Middle frontal gyrus (tissue), 1 donor: ENCODE data around the gene SMYD3.
"Not testable (repeated sequence)": the region's sequence is repeated elsewhere in the genome, so short reads cannot be mapped to it uniquely, and the experiment has no call there.

ENCODE experiments used
- DNase-seq: peaks from one replicate; pipeline ENCODE4 v3.0.0-alpha.2; 2015; ENCODE audit warnings: low spot score; ENCODE audit errors: extremely low spot score

SMYD3 gene

DNA sequence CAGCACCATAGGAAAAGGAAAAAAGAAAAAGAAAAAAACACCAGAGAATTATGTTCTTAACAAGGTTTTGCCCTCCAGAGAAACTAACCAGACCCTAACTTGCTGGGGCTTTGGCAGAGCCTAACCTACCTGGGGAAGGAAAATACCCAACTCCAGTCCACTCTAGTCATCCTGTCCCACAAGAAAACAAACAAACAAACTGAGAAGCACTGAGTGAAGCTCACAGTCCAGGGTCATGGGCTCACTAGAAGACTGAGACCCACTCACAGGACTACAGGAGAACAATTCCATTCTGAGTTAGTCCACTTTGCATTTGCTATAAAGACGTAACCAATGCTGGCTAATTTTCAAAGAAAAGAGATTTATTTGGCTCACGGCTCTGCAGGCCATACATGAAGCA, 543.4 kb downstream of the SMYD3 start:
- no peak for DNase-seq

DNA sequence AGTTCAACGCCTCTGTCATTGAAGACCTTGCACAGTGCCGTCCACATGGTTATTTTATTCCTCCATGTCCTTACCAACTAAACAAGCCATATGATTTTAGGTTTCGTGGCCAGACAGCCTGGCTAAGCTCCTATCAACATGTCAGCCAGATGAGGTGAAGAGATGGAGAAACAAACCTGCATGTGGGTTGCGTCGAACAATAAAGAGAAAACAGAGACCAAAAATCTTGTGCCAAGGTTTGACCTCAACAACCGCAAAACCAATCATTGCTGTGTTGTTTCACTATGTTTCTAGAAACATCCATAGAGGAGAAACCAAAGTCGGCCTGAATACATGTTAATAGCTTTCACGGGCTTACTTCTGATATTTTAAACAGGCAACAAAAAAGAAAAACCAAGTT, 544.6 kb downstream of the SMYD3 start:
- no peak for DNase-seq

DNA sequence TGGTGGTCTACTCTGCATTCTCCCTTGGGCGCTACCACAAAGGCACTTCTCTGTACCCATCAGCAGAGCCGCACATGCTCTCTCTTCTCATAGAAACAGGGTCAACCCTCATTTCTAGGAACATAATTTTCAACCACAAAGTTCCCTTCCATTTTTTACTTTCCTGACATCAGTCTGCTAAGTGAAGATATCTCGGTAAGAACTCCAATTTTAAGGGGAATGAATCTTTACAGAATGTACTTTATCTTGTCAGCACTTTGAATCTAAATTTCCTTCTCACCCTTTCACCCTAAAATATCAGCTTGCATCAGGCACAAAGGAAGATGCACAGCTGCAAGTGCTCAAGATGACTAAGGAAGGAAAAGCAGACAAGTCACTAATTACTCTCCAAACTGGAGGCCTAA, 545.9 kb downstream of the SMYD3 start:
- no peak for DNase-seq

DNA sequence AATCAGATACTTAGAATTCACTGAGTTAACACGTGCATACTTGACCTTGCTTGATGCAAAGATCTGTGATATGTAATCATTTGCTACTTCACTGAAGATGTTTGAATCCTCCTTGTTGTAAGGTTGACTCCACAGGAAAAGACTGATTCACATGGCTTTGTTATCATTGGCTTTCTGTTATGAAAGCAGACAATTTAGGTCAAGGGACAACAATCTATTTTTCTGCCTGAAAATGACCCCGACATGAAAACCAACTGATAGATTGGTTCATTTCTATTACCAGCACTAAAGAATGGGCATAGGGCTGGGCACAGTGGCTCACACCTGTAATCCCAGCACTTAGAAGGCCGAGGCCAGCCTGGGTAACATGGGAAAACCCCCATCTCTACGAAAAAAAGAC, 546.9 kb downstream of the SMYD3 start:
- DNase-seq: no peak

DNA sequence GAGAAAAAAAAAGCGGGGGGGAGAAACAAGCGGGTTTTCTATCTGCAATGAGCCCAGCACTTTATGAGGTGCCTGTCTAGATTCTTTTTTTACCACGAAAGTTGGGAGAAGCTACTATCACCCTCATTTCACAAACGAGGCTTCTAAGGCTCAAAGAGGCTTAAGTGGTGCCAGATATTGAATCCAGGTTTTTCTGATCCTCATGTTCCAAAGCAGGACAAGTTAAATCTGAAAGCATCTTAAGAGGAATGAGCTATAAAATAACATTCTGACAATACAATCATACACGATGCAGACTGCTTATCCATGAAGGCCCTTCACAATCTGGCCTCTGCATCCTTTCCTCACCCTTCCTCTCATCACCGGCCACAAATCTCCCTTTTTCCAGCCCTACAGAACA, 549.1 kb downstream of the SMYD3 start:
- no peak for DNase-seq

DNA sequence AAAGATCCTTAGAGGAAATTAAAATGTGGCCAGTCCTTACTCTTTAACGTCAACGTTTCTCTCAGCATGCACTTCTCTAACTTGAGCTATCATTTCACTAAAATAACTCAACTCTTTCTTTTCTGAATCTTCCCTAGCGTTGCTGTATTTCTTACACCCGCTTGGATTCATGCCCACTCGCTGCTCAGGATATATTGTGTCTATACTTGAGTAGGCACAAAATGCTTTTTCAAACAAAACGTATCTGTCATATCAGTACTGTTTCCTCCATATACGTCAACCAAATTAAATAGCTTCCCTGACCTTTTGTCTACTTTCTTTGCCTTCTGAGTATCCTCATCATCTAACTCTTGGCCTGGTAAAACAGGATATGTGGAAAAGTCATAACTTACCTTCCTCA, 549.7 kb downstream of the SMYD3 start:
- no peak for DNase-seq

DNA sequence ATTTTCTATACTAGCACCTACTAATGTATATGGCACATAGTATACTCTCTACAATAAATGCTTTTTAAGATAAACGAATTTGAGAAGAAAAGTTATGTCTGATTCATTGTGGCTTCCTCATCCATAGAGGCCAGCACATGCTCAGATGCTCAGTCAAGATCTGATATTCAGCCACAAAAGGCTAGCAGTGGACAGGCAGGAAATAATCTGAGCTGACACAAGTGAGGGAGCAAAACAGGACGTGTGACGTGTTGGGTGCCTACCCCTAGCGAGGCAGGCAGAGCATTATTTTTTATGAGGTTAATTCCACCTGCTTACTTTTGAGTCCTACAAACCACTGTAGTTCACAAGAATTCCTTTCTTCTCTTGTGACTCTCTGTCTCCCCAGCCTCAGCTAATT, 550.9 kb downstream of the SMYD3 start:
- no peak for DNase-seq

DNA sequence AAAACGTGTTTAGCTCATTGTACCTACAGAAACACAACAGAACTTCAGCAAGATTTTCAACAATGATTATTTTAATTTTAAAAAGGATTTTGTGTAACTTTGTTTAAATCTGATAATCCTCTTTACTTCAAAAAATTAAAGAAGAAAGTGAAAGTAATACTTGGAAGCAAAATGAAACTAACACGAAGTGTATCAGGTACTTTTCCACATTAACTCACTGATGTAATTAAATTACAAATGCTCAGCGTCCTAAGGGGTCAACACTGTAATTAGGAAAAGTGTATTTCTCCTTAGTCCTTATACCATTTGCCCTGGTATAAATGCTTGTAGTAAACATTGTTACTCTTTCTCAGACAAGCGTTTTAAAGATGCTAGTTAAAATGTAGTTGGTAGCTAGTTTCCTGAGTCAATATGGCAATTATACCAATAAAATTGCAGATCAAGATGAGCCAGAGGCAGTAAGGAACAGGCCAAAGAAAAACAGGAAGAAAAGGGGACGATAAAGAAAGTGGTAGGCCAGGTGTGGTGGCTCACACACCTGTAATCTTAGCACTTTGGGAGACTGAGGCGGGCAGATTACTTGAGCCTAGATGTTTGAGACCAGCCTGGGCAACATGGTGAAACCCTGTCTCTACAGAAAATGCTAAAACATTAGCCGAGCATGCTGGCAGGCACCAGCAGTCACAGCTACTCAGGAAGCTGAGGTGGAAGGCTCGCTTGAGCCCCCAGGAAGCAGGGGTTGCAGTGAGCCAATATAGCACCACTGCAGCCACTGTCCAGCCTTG, 553.0 kb downstream of the SMYD3 start:
- no peak for DNase-seq

DNA sequence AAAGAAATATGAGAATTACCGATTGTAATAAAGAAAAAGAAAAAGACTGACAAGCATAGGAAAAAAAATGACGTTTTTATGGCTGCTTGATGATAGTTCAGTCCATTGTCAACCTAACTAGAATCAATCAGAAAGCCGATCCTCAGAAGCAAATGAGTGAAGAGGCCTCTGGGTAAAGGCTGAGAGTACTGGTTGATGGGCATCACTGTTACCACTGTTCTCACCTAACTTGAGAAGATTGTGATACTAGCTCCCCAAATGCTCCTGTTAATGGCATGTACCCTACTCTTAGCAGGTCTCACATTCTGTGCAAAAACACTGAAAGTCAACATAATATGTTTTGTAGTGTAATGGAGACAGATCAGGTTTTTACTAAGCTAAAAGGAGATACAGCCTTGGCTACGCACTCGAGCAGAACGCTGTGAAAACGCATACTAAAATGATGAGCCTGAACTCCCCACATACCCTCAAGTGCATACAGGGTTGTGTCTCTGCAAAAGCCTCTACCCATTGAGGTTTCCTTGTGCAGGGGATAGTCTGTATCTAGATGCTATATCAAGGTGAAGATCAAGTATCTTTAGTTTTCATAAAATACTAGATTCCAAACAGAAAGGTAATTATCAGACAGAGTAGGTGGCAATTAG, 554.6 kb downstream of the SMYD3 start:
- no peak for DNase-seq

DNA sequence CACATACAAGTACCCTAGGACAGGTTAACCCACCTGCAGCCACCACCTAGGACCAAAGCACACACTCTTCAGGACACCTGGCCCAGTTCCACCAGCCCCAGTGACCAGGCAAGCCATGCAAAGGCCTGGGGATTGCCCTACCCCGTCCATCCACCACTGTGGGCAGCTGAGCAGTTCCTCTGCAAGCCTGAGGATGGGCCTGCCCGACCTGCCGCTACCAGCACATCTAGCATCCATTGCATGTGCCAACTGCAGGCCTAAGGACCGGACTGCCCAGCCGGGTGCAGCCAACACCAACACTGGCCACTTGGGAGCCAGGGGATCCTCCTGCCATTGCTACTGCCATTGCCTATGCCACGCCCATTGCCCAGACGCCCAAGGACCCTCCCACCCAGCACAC, 558.3 kb downstream of the SMYD3 start:
- no peak for DNase-seq

DNA sequence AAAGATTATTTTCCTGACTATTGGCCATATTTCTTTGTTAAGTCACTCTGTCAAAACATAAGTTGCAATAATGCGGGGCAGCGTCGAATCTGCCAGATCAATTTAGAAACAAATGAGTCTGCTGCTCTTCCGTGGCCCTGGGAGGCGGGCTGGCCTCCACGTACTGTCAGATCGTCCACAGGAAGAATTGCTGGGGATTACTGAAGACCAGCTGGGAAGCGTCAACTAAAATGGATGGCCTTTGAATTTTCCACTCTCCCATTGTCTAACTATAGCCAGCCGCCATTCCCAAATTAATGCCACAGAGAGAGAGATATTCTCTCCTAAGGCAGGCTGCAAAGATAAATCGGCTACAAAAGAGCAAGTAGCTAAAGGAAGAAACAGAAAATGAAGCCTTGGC, 560.2 kb downstream of the SMYD3 start:
- DNase-seq: no peak

DNA sequence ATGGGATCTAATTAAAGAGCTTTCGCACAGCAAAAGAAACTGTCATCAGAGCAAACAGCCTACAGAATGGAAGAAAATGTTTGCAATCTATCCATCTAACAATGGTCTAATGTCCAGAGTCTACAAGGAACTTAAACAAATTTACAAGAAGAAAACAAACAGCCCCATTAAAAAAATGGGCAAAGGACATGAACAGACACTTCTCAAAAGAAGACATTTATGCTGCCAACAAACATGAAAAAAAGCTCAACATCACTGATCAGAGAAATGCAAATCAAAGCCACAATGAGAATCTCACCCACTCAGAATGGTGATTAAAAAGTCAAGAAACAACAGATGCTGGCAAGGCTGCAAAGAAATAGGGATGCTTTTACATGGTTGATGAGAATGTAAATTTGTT, 561.9 kb downstream of the SMYD3 start:
- not testable (repeated sequence) for DNase-seq

DNA sequence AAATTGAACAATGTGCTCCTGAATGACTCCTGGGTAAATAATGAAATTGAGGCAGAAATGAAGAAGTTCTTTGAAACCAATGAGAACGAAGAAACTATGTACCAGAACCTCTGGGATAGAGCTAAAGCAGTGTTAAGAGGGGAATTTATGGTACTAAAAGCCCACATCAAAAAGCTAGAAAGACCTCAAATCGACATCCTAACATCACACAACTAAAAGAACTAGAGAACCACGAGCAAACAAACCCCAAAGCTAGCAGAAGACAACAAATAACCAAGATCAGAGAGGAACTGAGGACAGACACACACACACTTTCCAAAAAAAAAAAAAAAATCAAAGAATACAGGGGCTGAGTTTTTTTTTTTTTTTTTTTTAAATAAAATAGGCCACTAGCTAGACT, 564.2 kb downstream of the SMYD3 start:
- DNase-seq: no peak

DNA sequence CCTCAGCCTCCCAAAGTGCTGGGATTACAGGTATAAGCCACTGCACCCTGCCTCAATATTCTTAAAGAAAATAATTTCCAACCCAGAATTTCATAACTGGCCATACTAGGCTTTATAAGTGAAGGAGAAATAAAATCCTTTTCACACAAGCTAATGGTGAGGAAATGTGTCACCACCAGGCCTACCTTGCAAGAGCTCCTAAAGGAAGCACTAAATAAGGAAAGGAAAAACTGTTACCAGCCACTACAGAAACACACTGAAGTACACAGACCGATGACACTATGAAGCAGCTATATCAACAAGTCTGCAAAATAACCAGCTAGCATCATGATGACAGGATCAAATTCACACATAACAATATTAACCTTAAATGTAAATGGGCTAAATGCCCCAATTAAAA, 565.3 kb downstream of the SMYD3 start:
- not testable (repeated sequence) for DNase-seq

DNA sequence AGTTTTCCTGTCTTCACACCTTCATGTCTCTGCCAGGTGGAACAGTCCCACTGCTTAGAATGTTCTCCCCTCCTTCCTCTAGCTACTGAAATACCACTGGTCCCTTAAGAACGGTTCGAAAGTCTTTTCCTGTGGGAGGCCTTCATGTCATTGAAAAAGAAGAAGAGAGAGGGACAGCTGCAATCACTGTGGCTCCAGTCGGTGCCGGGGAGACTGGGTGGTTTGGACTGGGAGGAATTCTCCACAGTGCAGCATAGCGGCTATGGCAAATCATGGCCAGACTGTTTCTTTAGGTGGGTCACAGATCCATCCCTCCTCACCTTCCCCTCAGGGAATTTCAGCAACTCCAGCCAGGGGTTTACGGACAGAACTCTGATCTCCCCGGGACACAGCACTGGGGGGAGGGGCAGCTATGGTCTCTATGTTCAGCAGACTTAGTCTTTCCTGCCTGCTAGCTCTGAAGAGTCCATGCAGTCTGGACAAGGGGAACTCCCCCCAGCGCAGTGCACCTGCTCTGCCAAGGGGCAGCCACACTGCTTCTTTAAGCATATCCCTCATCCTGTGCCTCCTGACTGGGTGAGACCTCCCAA, 567.2 kb downstream of the SMYD3 start:
- no peak for DNase-seq

DNA sequence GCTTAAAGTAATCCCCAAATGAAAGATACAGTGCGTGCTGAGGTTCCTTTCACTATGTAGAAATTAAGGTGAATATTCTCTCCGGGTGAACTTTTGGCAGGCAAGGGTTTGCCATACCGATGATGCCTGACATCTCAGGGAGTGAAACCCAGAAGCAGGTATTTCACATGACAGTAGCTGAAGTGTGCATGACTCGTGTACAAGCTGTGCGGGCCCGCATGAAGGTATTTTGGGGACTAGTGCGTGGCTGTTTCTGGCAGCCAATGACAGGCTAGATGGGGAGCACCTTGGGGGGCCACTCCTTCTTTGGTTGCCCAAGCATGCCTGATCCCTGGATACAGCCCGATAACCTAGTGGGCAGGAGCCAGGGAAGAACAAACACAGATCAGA, 569.0 kb downstream of the SMYD3 start:
- no peak for DNase-seq

DNA sequence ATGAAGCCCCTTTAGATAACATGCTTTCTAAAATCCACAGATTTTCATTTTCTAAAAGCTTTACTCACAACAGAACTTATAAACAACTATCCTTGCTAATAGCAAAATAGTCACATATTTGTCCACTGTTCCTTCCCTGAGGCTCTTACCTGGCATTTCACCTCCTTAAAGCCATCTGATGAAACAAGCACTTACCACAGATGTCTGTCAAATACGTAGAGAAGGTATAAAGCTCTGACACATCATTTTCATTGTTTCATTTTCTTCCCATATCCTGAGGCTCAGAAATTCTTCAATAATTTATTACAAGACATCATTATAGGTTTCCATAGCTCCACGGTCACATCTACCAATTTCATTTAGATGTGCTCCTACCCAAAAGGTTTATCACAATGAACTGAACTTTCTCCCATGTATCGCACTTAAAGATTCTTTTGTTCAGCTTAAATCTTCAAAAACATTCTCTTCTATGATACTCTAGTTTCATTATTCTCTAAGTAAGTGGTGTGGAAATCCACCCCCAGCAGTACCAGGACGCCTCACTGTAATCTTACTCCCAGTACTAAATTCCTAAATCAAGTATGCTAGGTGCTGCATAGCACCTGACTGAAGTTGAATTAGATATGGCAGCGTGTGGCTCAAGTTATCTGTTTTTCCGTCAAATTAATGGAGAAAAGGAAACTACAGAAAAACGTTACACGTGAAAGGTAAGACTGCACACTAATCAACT, 569.6 kb downstream of the SMYD3 start:
- no peak for DNase-seq

DNA sequence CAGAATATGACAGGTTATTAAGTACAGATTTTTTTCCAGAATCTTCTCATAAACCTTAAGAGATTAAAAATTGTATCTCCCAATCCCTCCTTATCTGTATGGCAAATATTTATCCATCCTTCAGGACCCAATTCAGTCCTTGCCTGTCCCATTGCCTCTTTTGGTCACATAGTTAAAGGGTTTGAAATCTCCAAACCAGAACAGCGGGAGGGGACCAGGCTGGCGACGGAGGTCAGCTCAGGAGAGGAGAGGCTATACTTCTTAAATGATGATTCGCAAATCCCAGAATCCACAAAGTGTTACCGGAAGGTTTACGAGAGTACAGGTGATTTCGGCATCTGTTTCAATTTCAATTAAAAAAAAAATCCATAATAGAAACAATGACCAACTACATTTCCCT, 572.7 kb downstream of the SMYD3 start:
- no peak for DNase-seq

DNA sequence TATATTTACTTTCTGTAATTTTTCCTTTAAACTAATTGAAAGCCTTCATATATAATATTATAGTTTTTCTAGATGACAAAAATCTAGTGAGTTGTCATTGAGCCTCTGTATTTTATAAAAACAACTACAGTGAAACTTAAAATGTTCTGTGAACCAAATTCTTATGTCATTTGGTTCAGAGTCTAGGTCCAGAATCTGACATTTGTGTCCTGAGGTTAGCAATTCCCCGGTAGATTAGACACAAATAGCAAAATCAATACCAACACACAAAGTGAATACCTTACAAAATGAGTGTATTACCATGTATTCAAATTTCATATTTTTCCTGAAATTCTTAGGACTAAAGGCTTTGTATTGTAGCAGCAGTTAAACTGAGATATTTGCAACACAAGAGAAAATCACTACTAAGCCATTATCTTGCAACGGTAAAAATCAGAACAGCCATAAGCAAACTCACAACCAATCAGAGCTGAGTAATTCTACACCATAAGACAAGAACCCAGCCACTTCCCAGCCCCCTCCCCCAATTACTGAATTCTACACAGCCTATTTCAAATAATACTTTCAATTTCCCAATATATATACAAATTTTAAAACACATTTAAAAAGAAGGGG, 573.5 kb downstream of the SMYD3 start:
- DNase-seq: no peak

DNA sequence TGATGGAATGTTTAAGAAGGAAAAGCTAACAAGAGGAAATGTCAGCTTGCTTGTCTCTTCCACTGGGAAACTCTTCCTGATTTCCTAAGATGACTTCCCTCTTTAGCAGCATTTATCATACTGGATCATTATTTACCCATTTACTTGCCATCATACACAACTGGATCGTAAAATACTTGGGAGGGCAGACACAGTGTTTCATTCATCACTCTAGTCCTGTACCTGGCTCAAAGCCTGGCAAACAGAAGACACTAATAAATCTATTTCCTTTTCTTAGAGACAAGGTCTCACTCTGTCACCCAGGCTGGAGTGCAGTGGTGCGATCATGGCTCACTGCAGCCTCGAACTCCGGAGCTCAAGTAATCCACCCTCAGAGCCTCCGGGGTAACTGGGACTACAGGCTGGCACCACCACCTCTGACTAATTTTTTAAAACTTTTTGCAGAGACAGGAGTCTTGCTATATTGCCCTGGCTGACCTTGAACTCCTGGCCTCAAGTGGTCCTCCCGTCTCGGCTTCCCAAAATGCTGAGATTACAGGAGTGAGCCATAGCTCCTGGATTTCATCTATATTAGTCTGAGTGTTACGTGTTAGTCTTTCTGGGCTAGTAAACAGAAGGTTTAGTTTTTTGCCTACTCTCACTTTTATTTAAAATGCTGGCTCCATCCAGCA, 574.6 kb downstream of the SMYD3 start:
- no peak for DNase-seq

DNA sequence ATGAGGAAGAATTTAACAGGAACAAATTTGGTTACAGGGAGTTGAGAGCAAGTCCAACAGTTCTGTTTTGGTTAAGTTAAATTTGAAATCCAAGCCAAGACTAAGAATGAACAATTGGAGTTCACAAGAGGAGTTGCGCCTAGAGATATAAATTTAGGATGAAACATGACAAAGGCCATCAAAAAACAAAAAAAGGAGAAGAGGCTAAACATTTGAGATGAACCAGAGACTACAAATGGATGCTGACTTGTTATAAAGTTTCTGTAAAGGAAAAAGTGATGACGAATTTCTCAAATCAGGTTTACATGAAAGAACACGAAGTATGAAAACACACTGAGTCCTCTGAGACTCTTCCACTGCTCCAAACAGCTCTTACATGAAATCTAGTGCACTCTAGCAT, 575.6 kb downstream of the SMYD3 start:
- DNase-seq: no peak
